Smooth muscle cell (in vitro differentiated cells): Measurements from ENCODE around the gene PRL. TPM values are rescaled to one million over a fixed set of nuclear protein-coding genes. Genes with fewer than 3 reads are reported as not detected.

Experiments
- DNase-seq: peaks from one replicate; lab custom pipeline; 2025; ENCODE audit not compliant: unreplicated experiment; lab: John Stamatoyannopoulos, UW
- H2AFZ ChIP-seq: fragments of 200-600 bp; sonication (generic); 2 replicates; pipeline ENCODE4 v1.6.0; 2016; ENCODE audit warnings: antibody characterized with exemption, low read depth, mild to moderate bottlenecking
- H3F3A ChIP-seq: fragments of 200-600 bp; sonication (generic); 2 replicates; pipeline ENCODE4 v1.6.0; 2017; ENCODE audit warnings: antibody characterized with exemption, low read depth
- H3K27ac ChIP-seq: fragments of 200-600 bp; sonication (generic); 2 replicates; pipeline ENCODE4 v1.5.1; 2016; ENCODE audit warnings: low read depth, mild to moderate bottlenecking
- H3K27me3 ChIP-seq: fragments of 200-600 bp; sonication (generic); 2 replicates; pipeline ENCODE4 v1.6.1; 2016; ENCODE audit warnings: low read depth, mild to moderate bottlenecking
- H3K36me3 ChIP-seq: fragments of 200-600 bp; sonication (generic); 2 replicates; pipeline ENCODE4 v1.5.1; 2016; ENCODE audit warnings: low read depth
- H3K4me1 ChIP-seq: fragments of 200-600 bp; sonication (generic); 2 replicates; pipeline ENCODE4 v1.5.1; 2016; ENCODE audit warnings: low read depth
- H3K4me2 ChIP-seq: fragments of 200-600 bp; sonication (generic); 2 replicates; pipeline ENCODE4 v1.6.0; 2016; ENCODE audit warnings: mild to moderate bottlenecking
- H3K4me3 ChIP-seq: fragments of 200-600 bp; sonication (generic); 2 replicates; pipeline ENCODE4 v1.5.1; 2016; ENCODE audit warnings: mild to moderate bottlenecking
- H3K79me2 ChIP-seq: fragments of 200-600 bp; sonication (generic); 2 replicates; pipeline ENCODE4 v1.6.0; 2016; ENCODE audit warnings: low read depth, mild to moderate bottlenecking
- H3K9ac ChIP-seq: fragments of 200-600 bp; sonication (generic); 2 replicates; pipeline ENCODE4 v1.6.0; 2016; ENCODE audit warnings: low read depth
- H3K9me3 ChIP-seq: fragments of 200-600 bp; sonication (generic); replicated peaks from 2 replicates; pipeline ENCODE4 v1.5.1; 2016; ENCODE audit warnings: low read depth
- H4K20me1 ChIP-seq: fragments of 200-600 bp; sonication (generic); 2 replicates; pipeline ENCODE4 v1.6.0; 2016; ENCODE audit warnings: low read depth
- CTCF ChIP-seq: fragments of 200-600 bp; sonication (generic); IDR thresholded peaks from 2 replicates; pipeline ENCODE4 v1.5.1; 2017; ENCODE audit warnings: borderline replicate concordance, mild to moderate bottlenecking, antibody characterized with exemption; ENCODE audit not compliant: insufficient read depth, poor library complexity, severe bottlenecking
- WGBS: methylation state at CpG from one replicate; pipeline ENCODE4 v1.1.7; 2016; ENCODE audit warnings: low lambda C conversion rate; 5-methylcytosine and 5-hydroxymethylcytosine counted together
- polyA plus RNA-seq: library from polyadenylated mRNA; unstranded; fragments of >200 nt; fragmentation: Nextera tagmentation; extraction: Ambion mirVana; gene quantifications from 2 replicates; pipeline ENCODE4 v1.2.1, GENCODE V29; 2016
- total RNA-seq: library from RNA; depleted of rRNA; stranded (reverse); fragments of >200 nt; gene quantifications from 2 replicates; pipeline ENCODE4 v1.2.3, GENCODE V29; 2014

The PRL gene
- total RNA-seq, result not detected in 2 replicates
- polyA plus RNA-seq, result 0.26 TPM in 1 of 2 replicates, not detected in the other

- WGBS, result 98% methylated on average over 6 of the region's 6 CpGs
- H2AFZ ChIP-seq, result peak within 1 kb of the TSS; percentile 67
- H3K9me3 ChIP-seq, result no peaks in the 10 kb centered on the region
- no peaks in the 10 kb centered on the region for H3F3A ChIP-seq
- H3K4me1 ChIP-seq, result no peaks in the 10 kb centered on the region
- H3K4me2 ChIP-seq, result peak within 1 kb of the TSS; percentile 39
- TF ChIP-seq CTCF, result no peak
- H3K27me3 ChIP-seq, result no peaks in the 10 kb centered on the region
- no peaks in the 10 kb centered on the region for H3K36me3 ChIP-seq
- H3K27ac ChIP-seq, result no peak within 1 kb of the TSS
- no peak for DNase-seq
- no peak within 1 kb of the TSS for H3K4me3 ChIP-seq
- no peaks in the 10 kb centered on the region for H4K20me1 ChIP-seq
- no peaks in the 10 kb centered on the region for H3K79me2 ChIP-seq
- no peak within 1 kb of the TSS for H3K9ac ChIP-seq
These were observed at the start of gene PRL for GRCh38 chr6:22296936-22297335. Gene PRL, minus strand, starts transcription at chr6:22297036. Its CDS starts 54 bp downstream, at chr6:22296982.

- Histone ChIP-seq H4K20me1 (no peaks in the 10 kb centered on the region), H3K4me2 (no peak overlapping the region), H3K27ac (no peak overlapping the region), H3K9ac (no peak overlapping the region), H2AFZ (no peak overlapping the region), H3F3A (no peaks in the 10 kb centered on the region), H3K27me3 (no peaks in the 10 kb centered on the region), H3K9me3 (no peaks in the 10 kb centered on the region), H3K79me2 (no peaks in the 10 kb centered on the region), H3K36me3 (no peaks in the 10 kb centered on the region), H3K4me3 (no peak overlapping the region), H3K4me1 (no peaks in the 10 kb centered on the region)
- DNase-seq, result no peak
- 86% methylated on average over 2 of the region's 2 CpGs for WGBS
- TF ChIP-seq CTCF, result peak; percentile 4
These were observed 47.0 kb upstream of the PRL start for GRCh38 chr6:22343864-22344263.

- no peaks in the 10 kb centered on the region for H3K79me2 ChIP-seq
- H3K36me3 ChIP-seq, result no peaks in the 10 kb centered on the region
- no peak for TF ChIP-seq CTCF
- DNase-seq, result no peak
- no peaks in the 10 kb centered on the region for H3K27me3 ChIP-seq
- H3K4me3 ChIP-seq, result no peak overlapping the region
- H2AFZ ChIP-seq, result peak overlapping the region; percentile 14
- H4K20me1 ChIP-seq, result no peaks in the 10 kb centered on the region
- H3K9ac ChIP-seq, result no peak overlapping the region
- peaks cover 6% of the 10 kb centered on the region for H3K4me1 ChIP-seq
- no peaks in the 10 kb centered on the region for H3K9me3 ChIP-seq
- no peak overlapping the region for H3K4me2 ChIP-seq
- H3F3A ChIP-seq, result no peaks in the 10 kb centered on the region
- no peak overlapping the region for H3K27ac ChIP-seq
- 92% methylated on average over 2 of the region's 2 CpGs for WGBS
These were observed 37.9 kb upstream of the PRL start for GRCh38 chr6:22334778-22335177.

- H3K9me3 ChIP-seq, result no peaks in the 10 kb centered on the region
- peak overlapping the region; percentile 11 for H3K4me2 ChIP-seq
- peaks cover 6% of the 10 kb centered on the region for H3K4me1 ChIP-seq
- H3K36me3 ChIP-seq, result no peaks in the 10 kb centered on the region
- H3K4me3 ChIP-seq, result no peak overlapping the region
- H3K27ac ChIP-seq, result no peak overlapping the region
- H3K9ac ChIP-seq, result no peak overlapping the region
- no peaks in the 10 kb centered on the region for H3F3A ChIP-seq
- no peak for DNase-seq
- H3K27me3 ChIP-seq, result no peaks in the 10 kb centered on the region
- H2AFZ ChIP-seq, result no peak overlapping the region
- no peak for TF ChIP-seq CTCF
- no peaks in the 10 kb centered on the region for H4K20me1 ChIP-seq
- H3K79me2 ChIP-seq, result no peaks in the 10 kb centered on the region
These were observed 37.0 kb upstream of the PRL start for GRCh38 chr6:22333802-22334201.
